Stomach (tissue), 4 donors: ENCODE data around the gene RABGGTB.

Source experiments
- CTCF ChIP-seq, 7 experiments: fragments of 450-650 bp in 4 of 7; fragments of 200-600 bp in 3 of 7; sonication (generic) in 3 of 7; IDR thresholded peaks; one replicate each; pipeline ENCODE4 v1.5.1; 2016 to 2019; ENCODE audit warnings: antibody characterized with exemption in 7 of 7, control low read depth in 2 of 7, mild to moderate bottlenecking in 1 of 7
- EP300 ChIP-seq: sonication (generic); formaldehyde crosslinking; IDR thresholded peaks from one replicate; pipeline ENCODE4 v1.6.1; 2017; ENCODE audit warnings: antibody characterized with exemption
- POLR2A ChIP-seq, 4 donors: fragments of 450-650 bp; IDR thresholded peaks; one replicate each; pipeline ENCODE4 v1.6.1; 2016; ENCODE audit warnings: antibody characterized with exemption in 4 of 4, control low read depth in 2 of 4, mild to moderate bottlenecking in 1 of 4, moderate library complexity in 1 of 4

- TF ChIP-seq CTCF (IDR thresholded peaks at IDR 0.05) (no peak), EP300 (no peak), POLR2A (IDR thresholded peaks at IDR 0.05) (no peak)
These were observed 5.0 kb downstream of the RABGGTB start for GRCh38 chr1:75791022-75791421.
